ENCODE measurements around the gene NRXN3.

DNA sequence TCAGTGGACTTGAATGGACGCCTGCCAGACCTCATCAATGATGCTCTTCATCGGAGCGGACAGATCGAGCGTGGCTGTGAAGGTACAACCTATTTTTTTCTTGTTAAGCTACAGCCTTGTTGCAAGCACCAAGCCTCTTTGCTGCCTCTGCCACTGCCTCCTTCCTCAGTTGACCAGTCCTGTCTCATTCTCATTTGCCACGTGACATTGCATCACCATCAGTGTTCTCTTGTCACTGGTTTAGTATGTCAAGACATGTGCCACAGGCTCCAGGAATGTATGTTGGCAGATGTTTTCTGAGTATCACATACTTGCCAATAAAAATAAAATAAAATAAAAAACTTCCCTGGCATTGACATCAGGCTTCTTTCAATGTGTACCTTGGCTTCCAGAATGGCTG, 798.1 kb downstream of the NRXN3 start:
- no peak for TF ChIP-seq EZH2phosphoT487 (IDR thresholded peaks at IDR 0.05; ENCODE audit: borderline replicate concordance, low read depth, low read length)
- TF ChIP-seq, protein P1, sequence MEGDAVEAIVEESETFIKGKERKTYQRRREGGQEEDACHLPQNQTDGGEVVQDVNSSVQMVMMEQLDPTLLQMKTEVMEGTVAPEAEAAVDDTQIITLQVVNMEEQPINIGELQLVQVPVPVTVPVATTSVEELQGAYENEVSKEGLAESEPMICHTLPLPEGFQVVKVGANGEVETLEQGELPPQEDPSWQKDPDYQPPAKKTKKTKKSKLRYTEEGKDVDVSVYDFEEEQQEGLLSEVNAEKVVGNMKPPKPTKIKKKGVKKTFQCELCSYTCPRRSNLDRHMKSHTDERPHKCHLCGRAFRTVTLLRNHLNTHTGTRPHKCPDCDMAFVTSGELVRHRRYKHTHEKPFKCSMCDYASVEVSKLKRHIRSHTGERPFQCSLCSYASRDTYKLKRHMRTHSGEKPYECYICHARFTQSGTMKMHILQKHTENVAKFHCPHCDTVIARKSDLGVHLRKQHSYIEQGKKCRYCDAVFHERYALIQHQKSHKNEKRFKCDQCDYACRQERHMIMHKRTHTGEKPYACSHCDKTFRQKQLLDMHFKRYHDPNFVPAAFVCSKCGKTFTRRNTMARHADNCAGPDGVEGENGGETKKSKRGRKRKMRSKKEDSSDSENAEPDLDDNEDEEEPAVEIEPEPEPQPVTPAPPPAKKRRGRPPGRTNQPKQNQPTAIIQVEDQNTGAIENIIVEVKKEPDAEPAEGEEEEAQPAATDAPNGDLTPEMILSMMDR (conservative IDR thresholded peaks at IDR 0.05; ENCODE audit: low read length), result no peak
